HCT116 (cell line): Measurements from ENCODE around the gene MAIP1. TPM values are rescaled to one million over a fixed set of nuclear protein-coding genes. Genes with fewer than 3 reads are reported as not detected.

Experiments used
- ATAC-seq: fragments of 200-7000 bp; cut with Tn5 transposase; 2 replicates; pipeline ENCODE4 v1.9.1; 2020; ENCODE audit warnings: mild to moderate bottlenecking, moderate library complexity
- BruUV-seq: library from RNA; stranded (reverse); fragments of 400-500 nt; replicated peaks from 2 replicates; lab custom pipeline; 2021; lab: Mats Ljungman, UMichigan
- CTCF ChIA-PET: fragments of 300-600 bp; sonication (Branson Sonifier 250); formaldehyde crosslinking; loops from one replicate; lab custom pipeline; 2021; ENCODE audit warnings: antibody characterized with exemption; lab: Charles Lee
- POLR2A ChIA-PET: fragments of 300-600, 350-600 bp; sonication (Branson Sonifier 250); formaldehyde crosslinking; loops from one replicate; lab custom pipeline; 2021; ENCODE audit warnings: antibody characterized with exemption; lab: Charles Lee
- RAD21 ChIA-PET, 2 experiments: fragments of 300-600 bp; sonication (Branson Sonifier 250); formaldehyde crosslinking; loops; one replicate each; lab custom pipeline; 2023; ENCODE audit warnings: low total read pairs in 2 of 2; ENCODE audit not compliant: uncharacterized antibody in 2 of 2, unreplicated experiment in 2 of 2, low non-redundant PET in 1 of 2; lab: Charles Lee
- DNase-seq: peaks from one replicate; pipeline ENCODE4 v3.0.0-alpha.2; 2010; ENCODE audit warnings: low read depth, low spot score
- H2AFZ ChIP-seq: fragments of 200-600 bp; shearing (Covaris generic), sonication (generic); 2 replicates; pipeline ENCODE4 v1.6.1; 2017; ENCODE audit warnings: low read depth, mixed run types, mixed read lengths, antibody characterized with exemption, low read length; ENCODE audit not compliant: poor library complexity, severe bottlenecking
- H3K27ac ChIP-seq: 2 replicates; pipeline ENCODE4 v1.5.1; 2012; ENCODE audit warnings: low read depth, low read length
- H3K27me3 ChIP-seq: fragments of 200-600 bp; sonication (generic); 2 replicates; pipeline ENCODE4 v1.6.1; 2016; ENCODE audit warnings: mixed run types, low read length, mixed read lengths; ENCODE audit not compliant: insufficient read depth
- H3K36me3 ChIP-seq, 2 experiments: fragments of 200-500 bp in 1 of 2; fragments of 200-600 bp in 1 of 2; sonication (Bioruptor generic) in 1 of 2; sonication (generic) in 1 of 2; 2 replicates each; pipeline versions ENCODE4 v1.5.1 to v1.6.1; 2014 to 2016; ENCODE audit warnings: low read length in 2 of 2, inconsistent platforms in 1 of 2, mixed read lengths in 1 of 2, mixed run types in 1 of 2; ENCODE audit not compliant: insufficient read depth in 2 of 2, control insufficient read depth in 1 of 2
- H3K4me1 ChIP-seq, 2 experiments: fragments of 200-600 bp in 1 of 2; sonication (generic) in 1 of 2; 2 replicates each; pipeline versions ENCODE4 v1.5.1 to v1.6.1; 2012 to 2017; ENCODE audit warnings: low read length in 2 of 2, inconsistent platforms in 1 of 2, mild to moderate bottlenecking in 1 of 2, mixed read lengths in 1 of 2, mixed run types in 1 of 2, moderate library complexity in 1 of 2; ENCODE audit not compliant: insufficient read depth in 2 of 2, control insufficient read depth in 1 of 2
- H3K4me2 ChIP-seq: fragments of 200-600 bp; sonication (generic); 2 replicates; pipeline ENCODE4 v1.6.1; 2017; ENCODE audit warnings: mixed run types, low read length, mixed read lengths
- H3K4me3 ChIP-seq, 2 experiments: fragments of 200-600 bp in 1 of 2; sonication (generic) in 1 of 2; replicated peaks in 1 of 2; 2 replicates each; pipeline ENCODE4 v1.5.1; 2011 to 2016; ENCODE audit warnings: low read length in 2 of 2, control low read depth in 1 of 2, low read depth in 1 of 2, mild to moderate bottlenecking in 1 of 2, mixed read lengths in 1 of 2, mixed run types in 1 of 2
- H3K79me2 ChIP-seq: fragments of 200-600 bp; sonication (generic); 2 replicates; pipeline ENCODE4 v1.6.1; 2017; ENCODE audit warnings: mild to moderate bottlenecking, mixed run types, low read length, moderate library complexity, mixed read lengths; ENCODE audit not compliant: insufficient read depth
- H3K9ac ChIP-seq: fragments of 200-600 bp; sonication (generic); 2 replicates; pipeline ENCODE4 v1.6.1; 2016; ENCODE audit warnings: low read length, mixed read lengths
- H3K9me2 ChIP-seq: fragments of 200-600 bp; sonication (generic), shearing (Covaris generic); 2 replicates; pipeline ENCODE4 v1.6.1; 2017; ENCODE audit warnings: mixed run types, mild to moderate bottlenecking, moderate library complexity; ENCODE audit not compliant: insufficient read depth
- H3K9me3 ChIP-seq, 2 experiments: fragments of 200-500 bp in 1 of 2; fragments of 200-600 bp in 1 of 2; sonication (Bioruptor generic) in 1 of 2; sonication (generic) in 1 of 2; 2 replicates each; pipeline ENCODE4 v1.6.1; 2014 to 2017; ENCODE audit warnings: low read length in 2 of 2, mixed read lengths in 2 of 2, inconsistent platforms in 1 of 2, low read depth in 1 of 2, mild to moderate bottlenecking in 1 of 2, mixed run types in 1 of 2, moderate library complexity in 1 of 2; ENCODE audit not compliant: control insufficient read depth in 1 of 2, insufficient read depth in 1 of 2
- H4K20me1 ChIP-seq: fragments of 200-600 bp; sonication (generic), shearing (Covaris generic); 2 replicates; pipeline ENCODE4 v1.6.1; 2017; ENCODE audit warnings: mixed run types, mild to moderate bottlenecking, moderate library complexity; ENCODE audit not compliant: insufficient read depth
- ATF3 ChIP-seq: IDR thresholded peaks from 2 replicates; pipeline ENCODE4 v1.6.1; 2012
- CBX3 ChIP-seq: IDR thresholded peaks from 2 replicates; pipeline ENCODE4 v1.6.1; 2012; ENCODE audit warnings: low read depth
- CEBPB ChIP-seq: IDR thresholded peaks from 2 replicates; pipeline ENCODE4 v1.6.1; 2012; ENCODE audit warnings: low read depth
- ELF1 ChIP-seq: IDR thresholded peaks from 2 replicates; pipeline ENCODE4 v1.6.1; 2012; ENCODE audit warnings: low read depth, borderline replicate concordance
- EZH2 ChIP-seq: fragments of 200-600 bp; sonication (generic); IDR thresholded peaks from 2 replicates; pipeline ENCODE4 v1.6.1; 2017; ENCODE audit warnings: antibody characterized with exemption, mixed run types
- EZH2phosphoT487 ChIP-seq: fragments of 200-600 bp; IDR thresholded peaks from 2 replicates; pipeline ENCODE4 v1.6.1; 2018; ENCODE audit warnings: antibody characterized with exemption, borderline replicate concordance
- FOSL1 ChIP-seq: IDR thresholded peaks from 2 replicates; pipeline ENCODE4 v1.6.1; 2012; ENCODE audit warnings: low read depth
- JUND ChIP-seq: IDR thresholded peaks from 2 replicates; pipeline ENCODE4 v1.6.1; 2012
- RAD21 ChIP-seq: IDR thresholded peaks from 2 replicates; pipeline ENCODE4 v1.6.1; 2012; ENCODE audit warnings: low read depth, mild to moderate bottlenecking
- REST ChIP-seq: IDR thresholded peaks from 2 replicates; pipeline ENCODE4 v1.6.1; 2012; ENCODE audit warnings: low read depth
- SP1 ChIP-seq: IDR thresholded peaks from 2 replicates; pipeline ENCODE4 v1.6.1; 2012; ENCODE audit warnings: low read depth
- SRF ChIP-seq: IDR thresholded peaks from 2 replicates; pipeline ENCODE4 v1.6.1; 2012; ENCODE audit warnings: low read depth
- TCF7L2 ChIP-seq: IDR thresholded peaks from 2 replicates; pipeline ENCODE4 v1.7.0; 2011; ENCODE audit warnings: borderline replicate concordance, inconsistent platforms; ENCODE audit not compliant: insufficient read depth, insufficient read length; ENCODE audit errors: extremely low read depth
- YY1 ChIP-seq: IDR thresholded peaks from 2 replicates; pipeline ENCODE4 v1.6.1; 2011; ENCODE audit warnings: low read length, low read depth, moderate library complexity, mild to moderate bottlenecking; ENCODE audit not compliant: insufficient replicate concordance; ENCODE audit errors: extremely low read depth
- intact Hi-C: fragments of 100-400 bp; cut with micrococcal nuclease; formaldehyde crosslinking; loops from 2 replicates; pipeline ENCODE4 v1.10.0; 2022
- total RNA-seq: library from RNA; stranded (reverse); gene quantifications from one replicate; pipeline ENCODE4 v1.2.1, GENCODE V29; 2021; ENCODE audit not compliant: unreplicated experiment

MAIP1 gene
- total RNA-seq, 1 experiment from 2014 or later, result 32.5 TPM

GRCh38 chr2:199946836-199947235 is 8.5 kb upstream of the MAIP1 start:
- ChIA-PET RAD21 (no interaction called here), CTCF (no interaction called here), POLR2A (no interaction called here)
- DNase-seq, result no peak
- no peak overlapping the region for H3K4me3 ChIP-seq
- H3K27me3 ChIP-seq, result no peaks in the 10 kb centered on the region
- H3K4me2 ChIP-seq, result no peak overlapping the region
- H4K20me1 ChIP-seq, result no peaks in the 10 kb centered on the region
- H2AFZ ChIP-seq, result no peak overlapping the region
- peaks cover 52% of the 10 kb centered on the region for H3K79me2 ChIP-seq
- no TSS peak for BruUV-seq
- no peak overlapping the region for H3K9ac ChIP-seq
- H3K36me3 ChIP-seq, result peaks cover 20 to 32% of the 10 kb centered on the region in 2 experiments; a peak in 3 of 4 replicates
- H3K9me3 ChIP-seq, result no peaks in the 10 kb centered on the region
- intact Hi-C loops, result loop anchor here (10.0 kb wide), 1 partner anchor 1632 kb away; no protein-coding TSS in a partner anchor
- no peaks in the 10 kb centered on the region for H3K4me1 ChIP-seq
- no peak for ATAC-seq
- no peaks in the 10 kb centered on the region for H3K9me2 ChIP-seq
- H3K27ac ChIP-seq, result no peak overlapping the region
- TF ChIP-seq YY1, result no peak
- TF ChIP-seq EZH2phosphoT487, result no peak
- TF ChIP-seq JUND, result no peak
- no peak for TF ChIP-seq RAD21
- no peak for TF ChIP-seq FOSL1
- no peak for TF ChIP-seq CEBPB
- TF ChIP-seq SRF, result no peak
- TF ChIP-seq ELF1, result no peak
- no peak for TF ChIP-seq EZH2
- TF ChIP-seq TCF7L2, result no peak
- no peak for TF ChIP-seq SP1

- DNase-seq (no peak), ATAC-seq (no peak)
- Histone ChIP-seq H3K4me3 (no peak overlapping the region), H2AFZ (no peak overlapping the region), H3K79me2 (peaks cover 66% of the 10 kb centered on the region), H3K27me3 (no peaks in the 10 kb centered on the region), H3K4me1 (peaks cover 5 to 9% of the 10 kb centered on the region in 2 experiments; a peak in 2 of 4 replicates), H3K9ac (no peak overlapping the region), H3K9me2 (no peaks in the 10 kb centered on the region), H3K36me3 (peaks cover 12 to 22% of the 10 kb centered on the region in 2 experiments; a peak in 3 of 4 replicates), H3K4me2 (no peak overlapping the region), H4K20me1 (no peaks in the 10 kb centered on the region), H3K27ac (no peak overlapping the region), H3K9me3 (no peaks in the 10 kb centered on the region)
- BruUV-seq, result no TSS peak
- ChIA-PET CTCF (no interaction called here), POLR2A (no interaction called here), RAD21 (no interaction called here)
- TF ChIP-seq ELF1 (no peak), CBX3 (no peak), FOSL1 (no peak), REST (no peak), CEBPB (no peak), SP1 (no peak), ATF3 (no peak)
- intact Hi-C loops, result no loop called here
Observed at GRCh38 chr2:199950396-199950795, 5.0 kb upstream of the MAIP1 start.
